Measurements from ENCODE around the gene GRM4.

Gene GRM4

GRCh38 chr6:34179106-34179720 lies 33.3 kb upstream of the GRM4 start:
- no peak for TF ChIP-seq CTCF (IDR thresholded peaks at IDR 0.05; ENCODE audit: low read depth, low read length, missing control alignments)
- H3K4me3 ChIP-seq (ENCODE audit: low read depth, low read length) = no peak overlapping the region
- no peak for DNase-seq (ENCODE audit: low read depth)

GRCh38 chr6:34178357-34179105 lies 32.6 kb upstream of the GRM4 start:
- no peak for TF ChIP-seq CTCF (IDR thresholded peaks at IDR 0.05; ENCODE audit: low read depth, low read length, missing control alignments)
- no peak for DNase-seq (ENCODE audit: low read depth)
- no peak overlapping the region for H3K4me3 ChIP-seq (ENCODE audit: low read depth, low read length)

GRCh38 chr6:34177181-34177591 lies 31.3 kb upstream of the GRM4 start:
- H3K4me3 ChIP-seq (ENCODE audit: low read depth, low read length) = no peak overlapping the region
- no peak for TF ChIP-seq CTCF (IDR thresholded peaks at IDR 0.05; ENCODE audit: low read depth, low read length, missing control alignments)
- DNase-seq (ENCODE audit: low read depth) = no peak

DNA sequence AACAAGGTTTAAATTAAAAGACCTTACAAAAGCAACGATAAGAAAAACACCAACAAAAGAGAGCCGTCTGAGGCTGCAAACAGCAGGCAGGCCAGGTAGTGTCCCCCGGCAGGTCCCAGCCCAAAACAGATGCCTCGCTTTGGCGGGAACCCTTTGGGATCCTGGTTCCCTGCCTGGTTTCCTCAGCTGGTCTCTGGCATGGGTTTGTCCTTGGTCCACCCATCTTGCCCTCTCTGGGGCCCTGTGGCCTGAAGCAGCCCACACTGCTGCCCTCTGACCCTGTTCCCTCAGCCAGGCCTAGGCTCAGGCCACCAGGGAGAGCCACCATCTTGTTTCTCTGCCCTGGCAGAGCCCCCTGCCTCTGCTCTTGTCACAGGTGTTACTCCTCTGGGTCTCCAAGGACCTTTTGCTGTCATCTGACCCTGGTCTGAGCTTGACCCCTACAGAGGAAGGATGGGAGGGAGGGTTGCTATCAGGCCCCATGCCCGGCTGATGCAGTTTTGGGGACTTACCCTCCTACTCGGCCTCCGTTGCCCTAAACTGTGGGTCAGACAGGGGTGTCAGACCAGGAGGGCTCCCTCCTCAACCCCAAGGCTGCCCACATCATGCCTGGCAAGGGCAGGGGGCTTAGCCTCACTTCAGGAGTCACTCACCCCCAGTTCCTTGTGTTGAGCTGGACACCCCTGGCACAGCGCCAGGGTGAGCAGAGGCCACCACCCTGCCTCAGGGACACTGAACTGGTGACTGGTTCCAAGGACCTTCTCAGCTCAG lies 30.6 kb upstream of the GRM4 start:
- TF ChIP-seq CTCF (IDR thresholded peaks at IDR 0.05; ENCODE audit: low read depth, low read length, missing control alignments) = no peak
- DNase-seq (ENCODE audit: low read depth) = no peak
- no peak overlapping the region for H3K4me3 ChIP-seq (ENCODE audit: low read depth, low read length)

GRCh38 chr6:34174846-34175399 lies 29.0 kb upstream of the GRM4 start:
- no peak for DNase-seq (ENCODE audit: low read depth)
- TF ChIP-seq CTCF (IDR thresholded peaks at IDR 0.05; ENCODE audit: low read depth, low read length, missing control alignments) = no peak
- no peak overlapping the region for H3K4me3 ChIP-seq (ENCODE audit: low read depth, low read length)

- no peak for TF ChIP-seq CTCF (IDR thresholded peaks at IDR 0.05; ENCODE audit: low read depth, low read length, missing control alignments)
- DNase-seq (ENCODE audit: low read depth) = no peak
- no peak overlapping the region for H3K4me3 ChIP-seq (ENCODE audit: low read depth, low read length)
Measured at GRCh38 chr6:34172961-34173775, 27.3 kb upstream of the GRM4 start.
